ENCODE measurements around the gene LRRC2.
"Not testable (repeated sequence)": the region's sequence is repeated elsewhere in the genome, so short reads cannot be mapped to it uniquely, and the experiment has no call there.

The LRRC2 gene

DNA sequence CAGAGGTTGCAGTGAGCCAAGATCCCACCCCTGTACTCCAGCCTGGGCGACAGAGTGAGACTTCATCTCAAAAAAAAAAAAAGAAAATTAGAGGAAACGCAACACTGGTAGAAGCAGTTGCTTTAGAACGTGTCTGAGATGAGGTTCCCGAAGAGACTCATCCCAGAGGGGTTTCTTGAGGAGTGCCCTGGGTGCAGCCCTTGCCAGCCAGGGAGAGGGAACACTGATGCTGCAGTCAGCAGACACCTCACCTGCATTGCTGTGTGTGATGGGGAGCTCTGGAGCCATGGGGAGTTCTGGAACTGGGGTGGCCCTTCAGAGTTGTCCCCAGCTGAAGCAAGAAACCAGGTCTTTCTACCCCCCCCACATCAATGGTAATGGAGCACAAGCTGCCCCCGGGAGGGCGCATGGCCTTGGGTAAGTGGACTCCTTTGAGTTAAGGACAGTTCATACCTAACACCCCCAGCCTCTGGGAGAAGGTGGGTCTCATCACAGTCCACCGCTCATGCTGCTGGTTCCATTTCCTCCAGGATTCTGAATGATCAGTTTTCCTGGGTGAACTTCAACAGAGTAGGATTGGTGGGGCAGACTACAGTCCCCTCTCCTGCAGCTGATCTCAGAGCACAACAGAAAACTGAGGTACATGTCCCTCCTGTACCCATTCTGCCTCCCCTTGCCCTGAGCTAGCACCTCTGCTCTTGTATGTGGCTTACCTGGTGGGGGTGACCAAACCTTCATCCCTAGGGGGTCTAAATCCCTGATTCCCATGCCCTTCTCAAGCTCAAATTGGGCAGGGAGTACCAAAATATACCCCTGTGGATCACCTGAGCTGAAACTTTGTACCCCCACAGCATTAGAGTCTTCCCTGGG lies 18.7 kb upstream of the LRRC2 start:
- no peak for DNase-seq (ENCODE audit: extremely low read depth in 1 of 2, low read depth in 1 of 2)

DNA sequence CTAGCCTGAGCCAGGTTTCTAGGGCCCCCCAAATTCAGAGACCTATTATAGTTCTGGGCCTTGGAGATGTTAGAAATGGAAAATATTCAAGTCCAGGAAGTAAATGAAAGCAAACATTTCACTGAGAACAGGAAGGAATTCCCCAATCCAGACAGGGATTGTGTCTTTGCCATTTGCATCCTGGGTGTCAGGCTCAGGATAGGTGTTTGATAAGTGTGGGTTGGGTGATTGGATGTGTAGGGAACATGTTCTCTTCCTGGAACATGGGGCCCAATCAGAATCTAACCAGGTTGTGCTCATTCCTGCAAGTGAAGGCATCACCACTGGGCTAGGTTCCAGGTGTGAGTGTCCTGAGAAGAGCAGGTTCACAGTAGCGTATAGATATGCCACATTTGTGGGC lies 14.6 kb upstream of the LRRC2 start:
- no peak for DNase-seq (ENCODE audit: extremely low read depth in 1 of 2, low read depth in 1 of 2)

DNA sequence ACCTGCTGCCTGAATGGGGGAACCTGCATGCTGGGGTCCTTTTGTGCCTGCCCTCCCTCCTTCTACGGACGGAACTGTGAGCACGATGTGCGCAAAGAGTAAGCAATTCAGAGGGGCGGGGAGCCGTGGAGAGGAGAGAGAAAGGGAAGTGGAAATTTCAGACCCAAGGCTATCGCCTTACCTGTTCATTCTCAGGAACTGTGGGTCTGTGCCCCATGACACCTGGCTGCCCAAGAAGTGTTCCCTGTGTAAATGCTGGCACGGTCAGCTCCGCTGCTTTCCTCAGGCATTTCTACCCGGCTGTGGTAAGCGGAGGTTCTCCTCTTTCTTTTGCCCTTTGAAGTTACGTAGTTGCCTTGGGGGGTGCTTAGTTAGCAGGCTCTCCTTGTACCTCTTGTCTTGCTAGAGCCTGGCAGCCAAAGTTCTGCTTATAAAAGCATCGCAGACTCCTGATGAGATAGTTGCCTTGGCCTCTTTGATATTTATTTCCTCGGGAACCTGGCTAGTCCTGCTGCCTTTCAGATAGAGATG lies 13.7 kb upstream of the LRRC2 start:
- no peak for DNase-seq (ENCODE audit: extremely low read depth in 1 of 2, low read depth in 1 of 2)

DNA sequence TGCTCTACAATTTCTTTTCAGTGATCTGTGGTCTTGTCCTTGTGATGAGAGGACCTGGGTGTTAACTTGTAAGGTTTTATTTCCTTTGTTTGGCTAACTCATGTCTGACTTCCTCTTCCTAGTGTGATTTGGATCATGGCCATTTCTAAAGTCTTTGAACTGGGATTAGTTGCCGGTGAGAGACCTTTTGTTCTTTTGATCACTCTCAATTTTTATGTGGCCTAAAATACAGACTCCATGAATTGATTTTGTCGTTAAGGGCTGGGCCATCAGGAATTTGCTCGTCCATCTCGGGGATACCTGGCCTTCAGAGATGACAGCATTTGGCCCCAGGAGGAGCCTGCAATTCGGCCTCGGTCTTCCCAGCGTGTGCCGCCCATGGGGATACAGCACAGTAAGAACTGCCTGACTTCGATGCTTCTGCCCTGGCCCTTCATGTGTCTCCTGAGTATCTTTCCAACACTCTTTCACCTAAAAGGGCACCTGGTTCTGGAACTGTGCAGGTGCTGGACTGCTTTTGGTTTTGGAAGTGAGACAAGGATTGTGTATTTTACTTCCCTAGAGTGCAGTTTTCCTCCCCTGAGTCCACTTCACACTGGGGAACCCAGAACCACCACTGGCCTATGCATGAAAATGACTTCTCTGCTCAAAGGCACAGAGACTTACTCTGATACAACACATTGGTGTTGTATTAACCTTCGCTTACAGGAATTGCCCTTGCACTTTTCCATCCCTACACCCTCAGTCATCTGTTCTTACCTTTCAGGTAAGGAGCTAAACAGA lies 13.1 kb upstream of the LRRC2 start:
- no peak for DNase-seq (ENCODE audit: extremely low read depth in 1 of 2, low read depth in 1 of 2)

DNA sequence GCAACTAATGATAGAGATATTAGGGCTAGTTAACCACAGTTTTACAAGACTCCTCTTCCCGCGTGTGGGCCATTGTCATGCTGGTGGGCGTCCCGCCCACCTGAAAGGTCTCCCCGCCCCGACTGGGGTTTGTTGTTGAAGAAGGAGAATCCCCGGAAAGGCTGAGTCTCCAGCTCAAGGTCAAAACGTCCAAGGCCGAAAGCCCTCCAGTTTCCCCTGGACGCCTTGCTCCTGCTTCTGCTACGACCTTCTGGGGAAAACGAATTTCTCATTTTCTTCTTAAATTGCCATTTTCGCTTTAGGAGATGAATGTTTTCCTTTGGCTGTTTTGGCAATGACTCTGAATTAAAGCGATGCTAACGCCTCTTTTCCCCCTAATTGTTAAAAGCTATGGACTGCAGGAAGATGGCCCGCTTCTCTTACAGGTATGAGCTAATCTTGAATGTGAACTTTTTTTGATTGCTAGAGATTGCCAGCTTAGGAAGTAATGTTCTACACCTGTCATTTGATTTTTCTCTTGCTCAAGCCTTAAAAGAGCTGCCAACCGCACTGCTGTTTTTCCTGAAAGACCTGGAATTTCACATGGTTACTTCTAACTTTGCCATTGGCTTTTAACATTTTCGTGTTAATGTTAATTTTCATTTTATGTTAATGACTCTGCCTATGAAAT lies 11.6 kb upstream of the LRRC2 start:
- not testable (repeated sequence) for DNase-seq (ENCODE audit: extremely low read depth in 1 of 2, low read depth in 1 of 2)

DNA sequence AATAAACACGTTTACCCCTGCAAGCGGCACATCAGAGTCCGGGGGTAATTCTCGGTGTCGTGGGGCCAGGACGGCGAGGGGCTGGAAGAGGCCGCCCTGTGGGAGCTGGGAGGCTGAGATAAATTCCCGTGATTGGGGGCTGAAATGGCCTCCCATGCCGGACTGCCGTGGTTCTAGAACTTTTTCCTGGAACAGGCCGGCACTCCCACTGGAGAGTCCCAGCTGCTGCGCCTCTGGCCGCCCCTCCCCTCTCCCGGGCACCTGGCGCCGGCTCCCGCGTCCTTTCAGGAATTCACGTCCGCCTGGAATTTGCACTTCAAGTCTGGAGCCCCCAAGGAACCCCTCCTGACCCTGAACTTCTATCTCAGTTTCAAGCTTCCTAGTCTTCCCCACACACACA lies 10.8 kb upstream of the LRRC2 start:
- DNase-seq (ENCODE audit: extremely low read depth in 1 of 2, low read depth in 1 of 2) = no peak

DNA sequence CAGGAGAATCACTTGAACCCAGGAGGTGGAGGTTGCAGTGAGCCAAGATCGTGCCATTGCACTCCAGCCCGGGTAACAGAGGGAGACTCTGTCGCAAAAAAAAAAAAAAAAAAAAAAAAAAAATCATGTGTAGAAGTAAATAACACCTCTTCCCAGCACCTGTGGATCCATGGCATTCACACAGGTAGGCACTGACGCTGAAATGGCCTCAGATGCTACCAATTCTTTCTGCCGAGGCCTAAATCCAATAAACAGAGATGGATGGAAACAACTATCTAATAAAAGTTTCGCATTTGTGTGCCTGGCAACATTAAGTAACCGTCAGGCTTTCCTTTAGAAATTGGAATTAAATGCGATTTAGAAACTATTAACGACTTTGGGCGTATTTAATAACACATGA lies 10.3 kb upstream of the LRRC2 start:
- no peak for DNase-seq (ENCODE audit: extremely low read depth in 1 of 2, low read depth in 1 of 2)

DNA sequence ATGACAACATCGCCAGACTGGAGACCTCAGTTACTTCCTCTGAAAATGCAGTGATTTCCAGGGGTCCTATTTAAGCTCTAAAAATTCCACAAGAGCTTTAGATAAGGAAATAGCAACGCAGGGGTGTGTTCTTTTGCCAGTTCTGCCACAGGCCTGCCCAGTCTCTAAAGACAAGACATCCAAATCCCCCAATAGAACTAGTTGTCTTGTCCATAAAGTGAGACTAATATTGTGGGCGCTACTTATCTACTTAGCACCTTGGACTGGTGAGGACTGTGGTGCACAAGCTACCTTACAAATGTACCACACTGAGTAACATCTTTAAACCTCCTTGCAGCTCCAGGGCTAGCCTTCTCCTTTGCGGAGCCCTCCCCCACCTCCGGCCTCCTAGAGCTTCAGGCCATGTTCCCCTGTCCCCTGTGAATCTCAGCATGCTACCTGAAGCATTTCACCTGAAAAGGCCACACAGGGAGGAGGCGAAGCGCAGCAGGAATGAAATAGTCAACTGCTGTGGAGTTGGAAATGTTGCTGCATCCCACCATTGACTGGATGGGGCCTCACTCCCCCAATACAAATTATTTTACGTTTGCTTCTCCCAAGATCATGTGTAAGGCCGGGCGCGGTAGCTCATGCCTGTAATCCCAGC lies 9.6 kb upstream of the LRRC2 start:
- no peak for DNase-seq (ENCODE audit: extremely low read depth in 1 of 2, low read depth in 1 of 2)

DNA sequence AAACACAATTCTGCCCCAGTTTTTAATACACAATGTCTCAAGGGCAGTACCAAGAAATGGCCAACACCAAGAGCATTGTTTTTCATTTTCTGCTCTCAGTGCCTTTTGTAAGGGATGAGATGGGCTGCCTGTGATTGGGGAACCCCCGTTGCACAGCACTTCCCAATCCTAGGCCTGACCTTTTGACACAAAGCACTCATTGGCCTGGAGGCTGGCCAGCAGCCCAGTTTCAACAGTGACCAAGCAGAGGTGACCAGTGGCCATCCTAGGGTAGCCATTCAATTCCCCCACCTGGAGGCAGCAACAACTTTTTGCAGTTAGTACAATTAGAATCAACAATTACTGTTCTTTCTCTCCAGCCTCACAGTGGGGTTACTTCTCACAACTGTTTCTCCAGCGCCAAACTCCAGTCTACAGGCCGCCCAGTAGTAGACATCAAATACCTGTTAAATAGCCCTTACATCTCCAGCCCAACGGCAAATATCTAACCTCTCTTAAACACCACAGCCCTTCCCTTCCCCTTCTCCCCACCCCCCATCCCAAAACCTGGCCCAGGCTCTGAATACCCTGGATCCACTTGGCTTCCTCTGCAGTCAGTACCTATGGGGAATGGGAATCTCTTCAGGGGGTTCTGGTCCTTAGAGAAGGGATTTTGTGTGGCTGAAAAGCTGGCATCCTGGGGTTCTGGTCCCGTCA lies 8.9 kb upstream of the LRRC2 start:
- no peak for DNase-seq (ENCODE audit: extremely low read depth in 1 of 2, low read depth in 1 of 2)

DNA sequence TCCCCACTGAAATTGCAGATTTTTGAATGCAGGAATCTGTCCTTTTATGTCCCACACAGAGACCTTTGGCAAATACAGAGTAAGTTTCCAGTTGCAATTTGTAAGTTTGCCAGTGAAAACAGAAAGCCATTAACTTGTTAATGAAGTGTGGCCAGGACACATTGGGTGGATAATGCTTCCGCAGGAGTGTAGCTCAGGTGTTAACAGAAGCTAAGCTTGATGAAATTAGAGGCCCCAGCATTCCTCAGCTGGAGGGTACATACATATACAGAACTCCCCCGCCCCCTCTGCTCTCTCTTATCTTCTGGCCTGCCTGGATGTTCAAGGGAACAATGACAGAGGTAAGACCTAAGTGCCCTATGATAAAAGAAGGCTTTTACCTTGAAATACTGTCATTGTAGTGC lies 8.1 kb upstream of the LRRC2 start:
- DNase-seq (ENCODE audit: extremely low read depth in 1 of 2, low read depth in 1 of 2) = no peak

DNA sequence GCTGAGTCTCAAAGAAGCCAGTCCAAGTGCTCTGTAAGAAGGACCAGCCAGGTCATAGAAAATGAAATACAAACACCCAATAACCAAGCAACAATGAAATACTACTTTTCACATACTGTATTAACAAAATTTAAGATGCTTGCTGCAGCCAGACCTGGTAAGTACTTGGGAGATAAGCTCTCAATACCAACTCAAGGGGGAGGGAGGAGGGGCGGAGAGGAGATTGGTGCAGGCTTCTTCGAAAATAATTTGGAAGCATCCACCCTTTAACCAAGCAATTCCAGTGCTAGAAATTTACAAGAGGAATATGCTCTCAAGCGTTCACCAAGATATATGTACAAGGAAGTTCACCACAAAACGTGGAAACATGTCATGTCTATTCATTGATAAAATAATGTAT lies 7.6 kb upstream of the LRRC2 start:
- DNase-seq (ENCODE audit: extremely low read depth in 1 of 2, low read depth in 1 of 2) = no peak

DNA sequence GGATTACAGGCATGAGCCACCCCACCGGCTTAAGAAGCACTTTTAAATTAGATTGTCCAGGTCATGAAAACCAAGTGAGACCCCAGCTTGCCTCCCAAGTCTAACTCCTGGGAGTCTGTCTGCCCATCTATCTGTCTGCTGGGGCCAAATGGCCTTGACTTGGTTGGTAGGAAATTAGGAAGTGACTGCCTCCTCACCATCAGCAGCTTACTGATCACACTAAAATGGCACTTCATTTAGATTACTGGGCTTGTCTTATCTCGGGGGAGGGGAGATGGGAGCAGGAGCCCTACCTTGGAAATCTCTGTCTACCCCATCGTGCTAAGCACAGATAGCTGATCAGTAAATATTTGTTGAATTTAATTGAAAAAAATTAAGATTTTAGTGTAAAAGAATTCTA lies 5.6 kb upstream of the LRRC2 start:
- DNase-seq (ENCODE audit: extremely low read depth in 1 of 2, low read depth in 1 of 2) = no peak

DNA sequence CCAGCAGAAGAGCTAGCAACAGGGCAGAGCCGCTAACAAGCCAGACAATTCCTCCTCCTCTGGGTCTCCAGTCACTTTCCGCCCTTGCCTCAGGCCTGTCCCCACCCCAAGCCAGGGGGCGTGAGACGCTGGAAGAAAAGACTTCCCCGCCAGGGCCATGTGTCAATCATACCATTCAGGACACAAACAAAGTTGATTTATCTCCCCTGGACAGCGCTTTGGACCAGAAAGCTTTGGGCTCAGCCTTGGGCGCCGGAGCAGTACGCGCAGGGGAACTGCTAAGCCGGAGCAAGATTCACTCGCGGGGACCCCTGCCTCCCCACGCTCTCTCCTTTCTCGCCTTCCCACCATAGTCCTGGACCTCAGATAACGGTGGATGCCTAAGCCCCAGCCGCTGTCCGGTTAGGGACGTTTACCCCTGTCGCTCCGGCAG lies 479 bp downstream of the LRRC2 start:
- no peak for DNase-seq (ENCODE audit: extremely low read depth in 1 of 2, low read depth in 1 of 2)

DNA sequence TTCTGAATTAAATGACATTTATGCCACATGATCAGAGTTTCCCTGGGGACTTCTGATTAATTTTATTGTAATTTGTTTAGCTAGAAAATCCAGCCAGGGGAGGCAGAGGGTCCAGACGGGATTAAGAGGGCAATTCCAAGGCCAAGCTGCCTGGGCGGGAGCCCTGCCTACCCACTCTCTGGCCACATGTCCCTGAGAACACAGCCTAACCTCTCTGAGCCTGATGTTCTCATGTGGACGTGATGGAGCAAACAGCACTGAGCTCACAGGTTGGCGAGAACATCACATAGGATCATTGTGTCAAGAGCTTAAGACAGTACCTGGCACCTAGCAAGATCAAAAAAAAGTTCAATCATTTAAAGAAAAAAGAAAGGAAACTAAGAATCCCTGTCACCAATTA lies 1.0 kb downstream of the LRRC2 start:
- DNase-seq (ENCODE audit: extremely low read depth in 1 of 2, low read depth in 1 of 2) = no peak

DNA sequence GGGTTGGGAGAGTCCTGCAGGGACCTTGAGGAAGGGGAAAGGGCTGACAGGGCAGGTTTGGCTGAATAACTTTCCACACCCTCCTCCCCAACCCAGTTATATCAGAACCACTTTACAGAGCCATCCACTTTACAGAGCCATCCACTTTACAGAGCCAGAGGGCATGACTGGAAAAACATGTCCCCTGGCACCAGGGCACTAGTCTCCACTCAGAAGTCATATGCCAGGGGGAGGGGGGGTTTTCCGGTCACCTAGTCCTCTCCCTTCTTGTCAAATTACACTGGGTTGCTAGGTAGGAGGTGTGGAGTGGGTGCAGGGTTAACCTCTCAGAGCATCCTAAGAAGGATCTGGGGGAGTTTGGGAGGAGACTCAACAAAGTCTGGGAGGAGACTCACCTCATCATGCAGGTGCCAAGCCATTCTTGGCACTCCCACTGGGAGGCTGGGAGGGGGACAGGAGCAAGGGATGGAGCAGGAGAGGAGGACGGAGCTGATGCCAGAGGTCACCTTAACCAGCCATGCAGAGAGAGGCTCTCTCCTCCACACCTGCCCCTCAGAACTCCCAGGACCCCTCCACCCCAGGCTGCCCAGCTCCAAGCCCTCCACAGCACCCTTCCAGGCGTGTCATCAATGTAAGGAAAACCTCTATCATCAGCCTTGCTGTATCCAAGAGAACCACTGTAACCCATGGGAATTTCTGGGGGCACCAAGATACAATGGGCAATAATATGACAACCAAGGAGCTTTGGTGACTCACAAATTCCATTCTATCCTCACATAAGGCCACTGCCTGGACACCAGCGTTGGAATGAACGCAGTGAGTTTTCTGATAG lies 1.7 kb downstream of the LRRC2 start:
- no peak for DNase-seq (ENCODE audit: extremely low read depth in 1 of 2, low read depth in 1 of 2)

DNA sequence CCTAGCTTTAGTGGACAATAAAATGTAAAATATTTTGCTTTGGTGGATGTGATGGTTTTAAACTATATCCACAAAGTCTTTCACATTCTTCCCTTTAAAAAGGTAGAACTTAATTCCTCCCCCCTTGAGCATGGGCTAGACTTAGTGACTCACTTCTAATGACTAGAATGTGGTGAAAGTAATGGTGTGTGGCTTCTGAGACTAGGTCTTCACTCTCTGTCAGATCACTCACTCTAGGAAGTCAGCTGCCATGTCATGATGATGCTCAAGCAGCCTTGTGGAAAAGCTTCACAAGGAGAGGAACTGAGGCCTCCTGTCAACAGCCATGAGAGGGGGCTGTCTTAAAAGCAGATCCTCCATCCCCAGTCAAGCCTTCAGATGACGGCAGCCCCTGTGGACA lies 4.2 kb downstream of the LRRC2 start:
- DNase-seq (ENCODE audit: extremely low read depth in 1 of 2, low read depth in 1 of 2) = no peak

DNA sequence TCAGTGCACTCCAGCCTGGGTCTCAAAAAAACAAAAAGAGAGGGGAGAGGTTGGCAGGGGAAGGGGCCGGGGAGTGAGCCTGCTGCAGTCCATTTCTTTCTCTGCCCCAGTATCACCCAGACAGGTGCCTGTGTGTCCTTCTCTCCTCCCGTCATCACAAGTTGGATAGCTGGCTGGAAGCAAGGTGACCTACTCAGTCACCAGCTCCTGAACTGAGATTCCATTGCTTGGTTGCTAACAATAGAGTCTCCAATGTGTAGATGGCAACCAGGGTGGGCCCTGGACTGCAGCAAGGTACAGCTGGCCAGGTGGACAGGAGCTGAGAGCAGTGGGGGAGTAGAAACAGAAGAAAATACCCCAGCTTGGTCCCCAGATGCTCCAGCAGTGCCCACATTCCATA lies 4.6 kb downstream of the LRRC2 start:
- DNase-seq (ENCODE audit: extremely low read depth in 1 of 2, low read depth in 1 of 2) = no peak

DNA sequence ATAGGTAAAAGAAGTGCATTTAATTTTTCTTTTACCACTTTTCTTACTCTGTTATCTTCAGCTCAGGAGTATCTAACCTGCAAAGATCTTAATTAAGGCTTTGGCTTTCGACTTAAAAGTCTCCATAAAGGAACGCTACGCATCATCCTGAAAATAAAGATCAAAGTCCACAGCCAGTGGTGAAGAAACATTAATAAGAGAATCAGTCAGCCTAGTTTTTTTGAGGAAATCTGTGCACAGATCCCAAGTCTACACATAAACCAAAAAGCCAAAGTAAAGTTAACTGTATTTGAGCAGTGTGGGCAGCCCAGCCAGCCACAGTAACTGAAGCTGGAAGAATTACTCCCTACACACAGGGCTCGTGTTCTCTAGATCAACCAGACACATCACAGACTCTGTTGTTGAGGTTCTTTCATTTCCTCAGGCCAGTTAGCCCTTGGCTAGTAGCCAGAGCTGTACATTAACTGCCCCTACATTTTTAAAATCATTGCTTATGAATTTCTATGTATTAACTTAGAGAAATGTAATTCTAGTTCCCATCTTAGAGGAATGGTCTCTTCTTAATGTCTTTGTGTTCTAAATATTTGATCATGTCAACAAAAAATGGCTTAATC lies 6.9 kb downstream of the LRRC2 start:
- DNase-seq (ENCODE audit: extremely low read depth in 1 of 2, low read depth in 1 of 2) = no peak
